HG03175 (cell line): ENCODE data around the gene FIP1L1.
"Not testable (repeated sequence)": the region's sequence is repeated elsewhere in the genome, so short reads cannot be mapped to it uniquely, and the experiment has no call there.

Source experiments
- ATAC-seq: cut with Tn5 transposase; IDR thresholded peaks from one replicate; pipeline ENCODE4 v1.9.1; 2021; ENCODE audit warnings: mild to moderate bottlenecking, moderate library complexity; ENCODE audit not compliant: unreplicated experiment

Gene FIP1L1

GRCh38 chr4:53466576-53466975 lies 89.1 kb downstream of the FIP1L1 start:
- not testable (repeated sequence) for ATAC-seq

GRCh38 chr4:53476232-53477037 lies 99.0 kb downstream of the FIP1L1 start:
- no peak for ATAC-seq

GRCh38 chr4:53477038-53477565 lies 99.7 kb downstream of the FIP1L1 start:
- no peak for ATAC-seq

GRCh38 chr4:53477636-53478035 lies 100.2 kb downstream of the FIP1L1 start:
- ATAC-seq, result no peak

- no peak for ATAC-seq
Measured at GRCh38 chr4:53478671-53479456, 101.4 kb downstream of the FIP1L1 start.

GRCh38 chr4:53479736-53480525 lies 102.5 kb downstream of the FIP1L1 start:
- ATAC-seq, result no peak

- no peak for ATAC-seq
Measured at GRCh38 chr4:53480909-53481308, 103.5 kb downstream of the FIP1L1 start.

- no peak for ATAC-seq
Measured at GRCh38 chr4:53481586-53481985, 104.1 kb downstream of the FIP1L1 start.

- no peak for ATAC-seq
Measured at GRCh38 chr4:53483250-53483649, 105.8 kb downstream of the FIP1L1 start.

GRCh38 chr4:53484911-53485657 lies 107.6 kb downstream of the FIP1L1 start:
- ATAC-seq, result no peak

GRCh38 chr4:53485658-53486040 lies 108.2 kb downstream of the FIP1L1 start:
- ATAC-seq, result no peak

- no peak for ATAC-seq
Measured at GRCh38 chr4:53487766-53488165, 110.3 kb downstream of the FIP1L1 start.

- no peak for ATAC-seq
Measured at GRCh38 chr4:53489279-53489889, 111.9 kb downstream of the FIP1L1 start.

- no peak for ATAC-seq
Measured at GRCh38 chr4:53490161-53490956, 112.9 kb downstream of the FIP1L1 start.

GRCh38 chr4:53490965-53491622 lies 113.7 kb downstream of the FIP1L1 start:
- peak; percentile 50 for ATAC-seq

GRCh38 chr4:53494851-53495250 lies 117.4 kb downstream of the FIP1L1 start:
- ATAC-seq, result no peak

- ATAC-seq, result no peak
Measured at GRCh38 chr4:53497487-53498244, 120.2 kb downstream of the FIP1L1 start.

- no peak for ATAC-seq
Measured at GRCh38 chr4:53498706-53499105, 121.3 kb downstream of the FIP1L1 start.
